ENCODE measurements around the gene NR1I2.

GRCh38 chr3:119794971-119795612 lies 13.2 kb downstream of the NR1I2 start:
- TF ChIP-seq TAF1 (IDR thresholded peaks at IDR 0.05; ENCODE audit: low read depth) (no peak), YY1 (IDR thresholded peaks at IDR 0.05; ENCODE audit: low read depth) (no peak), NFIC (IDR thresholded peaks at IDR 0.05) (no peak), ZBTB7A (IDR thresholded peaks at IDR 0.05; ENCODE audit: low read depth) (no peak), EP300 (IDR thresholded peaks at IDR 0.05; ENCODE audit: borderline replicate concordance) (no peak)
- TF ChIP-seq, protein P1, sequence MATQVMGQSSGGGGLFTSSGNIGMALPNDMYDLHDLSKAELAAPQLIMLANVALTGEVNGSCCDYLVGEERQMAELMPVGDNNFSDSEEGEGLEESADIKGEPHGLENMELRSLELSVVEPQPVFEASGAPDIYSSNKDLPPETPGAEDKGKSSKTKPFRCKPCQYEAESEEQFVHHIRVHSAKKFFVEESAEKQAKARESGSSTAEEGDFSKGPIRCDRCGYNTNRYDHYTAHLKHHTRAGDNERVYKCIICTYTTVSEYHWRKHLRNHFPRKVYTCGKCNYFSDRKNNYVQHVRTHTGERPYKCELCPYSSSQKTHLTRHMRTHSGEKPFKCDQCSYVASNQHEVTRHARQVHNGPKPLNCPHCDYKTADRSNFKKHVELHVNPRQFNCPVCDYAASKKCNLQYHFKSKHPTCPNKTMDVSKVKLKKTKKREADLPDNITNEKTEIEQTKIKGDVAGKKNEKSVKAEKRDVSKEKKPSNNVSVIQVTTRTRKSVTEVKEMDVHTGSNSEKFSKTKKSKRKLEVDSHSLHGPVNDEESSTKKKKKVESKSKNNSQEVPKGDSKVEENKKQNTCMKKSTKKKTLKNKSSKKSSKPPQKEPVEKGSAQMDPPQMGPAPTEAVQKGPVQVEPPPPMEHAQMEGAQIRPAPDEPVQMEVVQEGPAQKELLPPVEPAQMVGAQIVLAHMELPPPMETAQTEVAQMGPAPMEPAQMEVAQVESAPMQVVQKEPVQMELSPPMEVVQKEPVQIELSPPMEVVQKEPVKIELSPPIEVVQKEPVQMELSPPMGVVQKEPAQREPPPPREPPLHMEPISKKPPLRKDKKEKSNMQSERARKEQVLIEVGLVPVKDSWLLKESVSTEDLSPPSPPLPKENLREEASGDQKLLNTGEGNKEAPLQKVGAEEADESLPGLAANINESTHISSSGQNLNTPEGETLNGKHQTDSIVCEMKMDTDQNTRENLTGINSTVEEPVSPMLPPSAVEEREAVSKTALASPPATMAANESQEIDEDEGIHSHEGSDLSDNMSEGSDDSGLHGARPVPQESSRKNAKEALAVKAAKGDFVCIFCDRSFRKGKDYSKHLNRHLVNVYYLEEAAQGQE (IDR thresholded peaks at IDR 0.05; ENCODE audit: low read depth): no peak

Measured in Ishikawa (cell line).